Thyroid gland (tissue), 4 donors: ENCODE results near the gene RGS1.

ENCODE experiments used
- POLR2A ChIP-seq, 2 donors: fragments of 450-650 bp; IDR thresholded peaks; one replicate each; pipeline ENCODE4 v1.6.1; 2017; ENCODE audit warnings: antibody characterized with exemption in 2 of 2, mild to moderate bottlenecking in 2 of 2, moderate library complexity in 1 of 2
- TF ChIP-seq, protein P1 (sequence below), 6 experiments: fragments of 200-600 bp in 3 of 6; fragments of 450-650 bp in 3 of 6; sonication (generic) in 3 of 6; IDR thresholded peaks; one replicate each; pipeline ENCODE4 v1.5.1; 2016 to 2019; ENCODE audit warnings: antibody characterized with exemption in 6 of 6, mild to moderate bottlenecking in 2 of 6, inconsistent platforms in 1 of 6, moderate library complexity in 1 of 6

DNA sequence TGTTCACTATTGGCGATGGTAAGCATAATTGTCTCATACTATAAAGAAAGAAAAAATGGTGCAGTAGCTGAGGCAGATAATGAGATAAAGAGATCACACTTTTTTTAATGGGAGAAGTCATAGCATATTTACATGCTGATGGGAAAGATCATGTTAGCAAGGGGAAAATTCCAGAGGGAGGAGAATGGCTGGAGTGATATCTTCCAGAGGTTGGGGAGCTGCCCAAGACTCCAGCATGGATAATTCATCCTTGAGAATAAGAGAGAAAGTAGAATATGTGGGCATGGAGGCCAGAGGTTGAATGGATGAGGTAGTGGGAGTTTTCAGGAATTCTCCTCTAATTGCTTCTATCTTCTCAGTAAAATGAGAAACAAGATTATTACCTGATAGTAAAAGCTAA, 45.8 kb upstream of the RGS1 start:
- TF ChIP-seq, protein P1, sequence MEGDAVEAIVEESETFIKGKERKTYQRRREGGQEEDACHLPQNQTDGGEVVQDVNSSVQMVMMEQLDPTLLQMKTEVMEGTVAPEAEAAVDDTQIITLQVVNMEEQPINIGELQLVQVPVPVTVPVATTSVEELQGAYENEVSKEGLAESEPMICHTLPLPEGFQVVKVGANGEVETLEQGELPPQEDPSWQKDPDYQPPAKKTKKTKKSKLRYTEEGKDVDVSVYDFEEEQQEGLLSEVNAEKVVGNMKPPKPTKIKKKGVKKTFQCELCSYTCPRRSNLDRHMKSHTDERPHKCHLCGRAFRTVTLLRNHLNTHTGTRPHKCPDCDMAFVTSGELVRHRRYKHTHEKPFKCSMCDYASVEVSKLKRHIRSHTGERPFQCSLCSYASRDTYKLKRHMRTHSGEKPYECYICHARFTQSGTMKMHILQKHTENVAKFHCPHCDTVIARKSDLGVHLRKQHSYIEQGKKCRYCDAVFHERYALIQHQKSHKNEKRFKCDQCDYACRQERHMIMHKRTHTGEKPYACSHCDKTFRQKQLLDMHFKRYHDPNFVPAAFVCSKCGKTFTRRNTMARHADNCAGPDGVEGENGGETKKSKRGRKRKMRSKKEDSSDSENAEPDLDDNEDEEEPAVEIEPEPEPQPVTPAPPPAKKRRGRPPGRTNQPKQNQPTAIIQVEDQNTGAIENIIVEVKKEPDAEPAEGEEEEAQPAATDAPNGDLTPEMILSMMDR (IDR thresholded peaks at IDR 0.05): no peak
- no peak for TF ChIP-seq POLR2A (IDR thresholded peaks at IDR 0.05)
